K562 (cell line): ENCODE data around the gene SIDT2. TPM values are rescaled to one million over a fixed set of nuclear protein-coding genes. Genes with fewer than 3 reads are reported as not detected.

Source experiments
- BCOR ChIP-seq: fragments of 450-650 bp; IDR thresholded peaks from 2 replicates; pipeline ENCODE4 v1.6.1; 2016
- BRD4 ChIP-seq: fragments of 200-600 bp; sonication (generic); IDR thresholded peaks from 2 replicates; pipeline ENCODE4 v1.6.1; 2017; ENCODE audit warnings: inconsistent platforms
- CBFB ChIP-seq: sonication (generic); formaldehyde crosslinking; IDR thresholded peaks from 2 replicates; pipeline ENCODE4 v1.4.0; 2020; ENCODE audit warnings: mild to moderate bottlenecking, missing genetic modification reagents
- CBX1 ChIP-seq: sonication (generic); IDR thresholded peaks from 2 replicates; pipeline ENCODE4 v1.6.1; 2016; ENCODE audit warnings: antibody characterized with exemption, low read depth, mild to moderate bottlenecking
- CTBP1 ChIP-seq: fragments of 450-650 bp; IDR thresholded peaks from 2 replicates; pipeline ENCODE4 v1.6.1; 2016; ENCODE audit warnings: borderline replicate concordance
- ELF1 ChIP-seq: fragments of 200-800 bp; sonication (Bioruptor generic); IDR thresholded peaks from 2 replicates; pipeline ENCODE4 v1.6.1; 2016; ENCODE audit warnings: missing genetic modification characterization, missing compliant biosample characterization
- FOXJ2 ChIP-seq: fragments of 200-800 bp; sonication (Bioruptor generic); IDR thresholded peaks from 2 replicates; pipeline ENCODE4 v1.6.1; 2016; ENCODE audit warnings: missing genetic modification characterization, missing compliant biosample characterization
- HCFC1 ChIP-seq: IDR thresholded peaks from 2 replicates; pipeline ENCODE4 v1.6.1; 2012; ENCODE audit warnings: low read depth, low read length, improper control_type of control experiment
- L3MBTL2 ChIP-seq: fragments of 450-650 bp; IDR thresholded peaks from 2 replicates; pipeline ENCODE4 v1.6.1; 2016; ENCODE audit warnings: mild to moderate bottlenecking, moderate library complexity
- NCOA1 ChIP-seq: fragments of 450-650 bp; IDR thresholded peaks from 2 replicates; pipeline ENCODE4 v1.6.1; 2016; ENCODE audit warnings: low read depth
- NFYB ChIP-seq: IDR thresholded peaks from 2 replicates; pipeline ENCODE4 v1.6.1; 2011; ENCODE audit warnings: mild to moderate bottlenecking, moderate library complexity; ENCODE audit not compliant: insufficient read length; ENCODE audit errors: extremely low read depth
- NR1H2 ChIP-seq: sonication (generic); formaldehyde crosslinking; IDR thresholded peaks from 2 replicates; pipeline ENCODE4 v1.4.0; 2020; ENCODE audit warnings: mild to moderate bottlenecking, missing genetic modification reagents
- PHF21A ChIP-seq: fragments of 450-650 bp; IDR thresholded peaks from 2 replicates; pipeline ENCODE4 v1.6.1; 2017; ENCODE audit warnings: low read depth, borderline replicate concordance
- PHF8 ChIP-seq: fragments of 200-600 bp; sonication (generic); IDR thresholded peaks from 2 replicates; pipeline ENCODE4 v1.6.1; 2012; ENCODE audit warnings: mixed run types, mild to moderate bottlenecking, inconsistent platforms, low read length, moderate library complexity, borderline replicate concordance
- POLR2A ChIP-seq: fragments of 450-650 bp; conservative IDR thresholded peaks from 2 replicates; pipeline ENCODE4 v1.6.1; 2016
- POLR2G ChIP-seq: fragments of 200-400 bp; formaldehyde crosslinking; IDR thresholded peaks from 2 replicates; pipeline ENCODE4 v1.6.1; 2017; ENCODE audit warnings: low read depth, mild to moderate bottlenecking, antibody characterized with exemption, low read length, moderate library complexity
- SMAD1 ChIP-seq: fragments of 150-350 bp; IDR thresholded peaks from 2 replicates; pipeline ENCODE4 v1.6.1; 2014; ENCODE audit warnings: low read length, low read depth; ENCODE audit not compliant: partially characterized antibody
- SMC3 ChIP-seq: conservative IDR thresholded peaks from 2 replicates; pipeline ENCODE4 v1.6.1; 2011; ENCODE audit warnings: low read depth, low read length, improper control_type of control experiment; ENCODE audit not compliant: insufficient read depth
- TAF1 ChIP-seq: IDR thresholded peaks from 2 replicates; pipeline ENCODE4 v1.6.1; 2011; ENCODE audit warnings: mild to moderate bottlenecking, low read length, moderate library complexity; ENCODE audit not compliant: insufficient read depth, control insufficient read depth, severe bottlenecking; ENCODE audit errors: extremely low read depth
- WHSC1 ChIP-seq: IDR thresholded peaks from one replicate; pipeline ENCODE4 v1.6.1; 2012; ENCODE audit warnings: low read length, control low read depth, inconsistent platforms
- YY1 ChIP-seq, 3 experiments: IDR thresholded peaks; 2 replicates each; pipeline ENCODE4 v1.6.1; 2011; ENCODE audit warnings: low read length in 2 of 3, mild to moderate bottlenecking in 2 of 3, moderate library complexity in 2 of 3, borderline replicate concordance in 1 of 3, control low read depth in 1 of 3, low read depth in 1 of 3; ENCODE audit not compliant: insufficient read depth in 3 of 3, insufficient replicate concordance in 2 of 3, control insufficient read depth in 1 of 3, insufficient read length in 1 of 3; ENCODE audit errors: extremely low read depth in 1 of 3
- ZNF274 ChIP-seq: IDR thresholded peaks from 2 replicates; pipeline ENCODE4 v1.6.1; 2011; ENCODE audit warnings: low read depth, mild to moderate bottlenecking, low read length, moderate library complexity, borderline replicate concordance
- ZNF384 ChIP-seq: IDR thresholded peaks from 2 replicates; pipeline ENCODE4 v1.6.1; 2012; ENCODE audit warnings: low read depth, low read length, improper control_type of control experiment
- ZNF778 ChIP-seq: fragments of 450-650 bp; formaldehyde crosslinking; IDR thresholded peaks from 2 replicates; pipeline ENCODE4 v1.4.0; 2020; ENCODE audit warnings: mild to moderate bottlenecking, moderate library complexity
- ZSCAN32 ChIP-seq: fragments of 450-650 bp; formaldehyde crosslinking; IDR thresholded peaks from 2 replicates; pipeline ENCODE4 v1.4.0; 2020; ENCODE audit warnings: mild to moderate bottlenecking, moderate library complexity
- polyA plus RNA-seq, 8 experiments: library from polyadenylated mRNA; depleted of rRNA in 4 of 8; stranded (reverse) in 5 of 8; unstranded in 3 of 8; fragments of >200 nt; fragmentation: Nextera tagmentation in 2 of 8; fragmentation: Illumina TruSeq in 1 of 8; extraction: Ambion mirVana in 2 of 8; extraction: Trizol in 1 of 8; gene quantifications; 2 replicates each; pipeline versions ENCODE4 v1.2.1 to v1.2.3, GENCODE V29; 2011 to 2014; ENCODE audit warnings: inconsistent platforms in 1 of 8, missing spikeins in 1 of 8
- total RNA-seq, 7 experiments: library from RNA; depleted of rRNA in 6 of 7; stranded (reverse); fragments of >200 nt in 6 of 7; fragmentation: Illumina TruSeq in 2 of 7; extraction: Trizol in 2 of 7; gene quantifications; 2 replicates each; pipeline versions ENCODE4 v1.2.1 to v1.2.3, GENCODE V29; 2011 to 2021; ENCODE audit warnings: low replicate concordance in 1 of 7
- TF ChIP-seq, protein P1 (sequence below): IDR thresholded peaks from 2 replicates; pipeline ENCODE4 v1.6.1; 2016; ENCODE audit warnings: missing genetic modification characterization, missing compliant biosample characterization
- TF ChIP-seq, protein P2 (sequence below): fragments of 450-650 bp; IDR thresholded peaks from 2 replicates; pipeline ENCODE4 v1.7.1; 2018; ENCODE audit warnings: mild to moderate bottlenecking, low read depth; ENCODE audit not compliant: partially characterized antibody

The SIDT2 gene
- total and polyA plus RNA-seq, 9 of the 15 experiments (the other 6 are each of a cell fraction or from before 2014, with no cell fraction given): 2.4 to 20.2 (median 6.5) TPM

DNA sequence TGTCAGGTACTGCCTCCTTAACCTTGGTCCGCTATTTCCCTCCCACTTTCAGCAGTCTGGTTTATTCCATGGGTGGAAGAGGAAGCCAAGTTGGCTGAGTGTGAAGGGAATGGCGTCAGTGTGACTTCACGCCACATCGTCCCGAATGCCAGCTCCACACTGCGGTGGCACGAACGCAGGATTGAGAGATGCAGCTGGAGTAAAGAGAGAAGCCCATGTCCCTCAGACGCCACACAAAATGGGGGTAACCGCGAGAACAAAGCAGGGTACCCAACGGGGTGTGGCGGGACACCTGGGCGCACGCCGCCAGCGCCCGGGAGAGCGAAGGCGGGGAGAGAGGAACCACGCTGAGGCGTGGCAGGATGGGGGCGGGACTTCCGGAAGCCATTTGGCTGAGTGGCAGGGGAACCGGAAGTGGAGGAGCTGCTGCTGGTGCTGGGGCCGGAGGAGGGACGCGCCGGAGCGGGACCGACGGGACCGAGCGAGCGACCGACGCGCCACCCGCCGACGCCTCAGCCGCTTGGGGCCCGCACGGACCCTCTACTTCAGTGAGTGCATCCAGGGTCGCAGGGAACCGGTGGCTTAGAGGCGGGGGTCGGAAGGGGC, 34.6 kb upstream of the SIDT2 start, which contains the start of gene PAFAH1B2 (continued):
- TF ChIP-seq, protein P1, sequence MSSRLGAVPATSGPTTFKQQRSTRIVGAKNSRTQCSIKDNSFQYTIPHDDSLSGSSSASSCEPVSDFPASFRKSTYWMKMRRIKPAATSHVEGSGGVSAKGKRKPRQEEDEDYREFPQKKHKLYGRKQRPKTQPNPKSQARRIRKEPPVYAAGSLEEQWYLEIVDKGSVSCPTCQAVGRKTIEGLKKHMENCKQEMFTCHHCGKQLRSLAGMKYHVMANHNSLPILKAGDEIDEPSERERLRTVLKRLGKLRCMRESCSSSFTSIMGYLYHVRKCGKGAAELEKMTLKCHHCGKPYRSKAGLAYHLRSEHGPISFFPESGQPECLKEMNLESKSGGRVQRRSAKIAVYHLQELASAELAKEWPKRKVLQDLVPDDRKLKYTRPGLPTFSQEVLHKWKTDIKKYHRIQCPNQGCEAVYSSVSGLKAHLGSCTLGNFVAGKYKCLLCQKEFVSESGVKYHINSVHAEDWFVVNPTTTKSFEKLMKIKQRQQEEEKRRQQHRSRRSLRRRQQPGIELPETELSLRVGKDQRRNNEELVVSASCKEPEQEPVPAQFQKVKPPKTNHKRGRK: no peak
- TF ChIP-seq L3MBTL2 (peak; percentile 91), WHSC1 (no peak), NFYB (no peak), SMAD1 (peak; percentile 33), BRD4 (peak; percentile 43; the same call in 1 of the 2 replicates), BCOR (peak; percentile 51; the same call in 1 of the 2 replicates), CTBP1 (peak; percentile 85; the same call in 1 of the 2 replicates), PHF8 (peak; percentile 84; the same call in 1 of the 2 replicates), ZNF778 (no peak), POLR2G (peak; percentile 93), SMC3 (no peak), NR1H2 (CRISPR knock-in tag) (no peak), PHF21A (peak; percentile 8; the same call in 1 of the 2 replicates), CBX1 (peak; percentile 36; the same call in 1 of the 2 replicates), HCFC1 (peak; percentile 38), ZNF384 (no peak), ZSCAN32 (no peak), YY1 (IDR thresholded peaks at IDR 0.05; ENCODE audit: borderline replicate concordance in 1 of 3, control insufficient read depth in 1 of 3, extremely low read depth in 1 of 3, insufficient read depth in 3 of 3, insufficient read length in 1 of 3, insufficient replicate concordance in 2 of 3, low read depth in 1 of 3, low read length in 2 of 3) (peak in 2 of 3 experiments; percentile 52 to 80), TAF1 (peak; percentile 82), NCOA1 (peak; percentile 33; the same call in 1 of the 2 replicates), CBFB (peak; percentile 80; the same call in 1 of the 2 replicates), ZNF274 (no peak), ELF1 (tag) (peak; percentile 93), POLR2A (peak; percentile 95), FOXJ2 (tag) (no peak)
- TF ChIP-seq, protein P2, sequence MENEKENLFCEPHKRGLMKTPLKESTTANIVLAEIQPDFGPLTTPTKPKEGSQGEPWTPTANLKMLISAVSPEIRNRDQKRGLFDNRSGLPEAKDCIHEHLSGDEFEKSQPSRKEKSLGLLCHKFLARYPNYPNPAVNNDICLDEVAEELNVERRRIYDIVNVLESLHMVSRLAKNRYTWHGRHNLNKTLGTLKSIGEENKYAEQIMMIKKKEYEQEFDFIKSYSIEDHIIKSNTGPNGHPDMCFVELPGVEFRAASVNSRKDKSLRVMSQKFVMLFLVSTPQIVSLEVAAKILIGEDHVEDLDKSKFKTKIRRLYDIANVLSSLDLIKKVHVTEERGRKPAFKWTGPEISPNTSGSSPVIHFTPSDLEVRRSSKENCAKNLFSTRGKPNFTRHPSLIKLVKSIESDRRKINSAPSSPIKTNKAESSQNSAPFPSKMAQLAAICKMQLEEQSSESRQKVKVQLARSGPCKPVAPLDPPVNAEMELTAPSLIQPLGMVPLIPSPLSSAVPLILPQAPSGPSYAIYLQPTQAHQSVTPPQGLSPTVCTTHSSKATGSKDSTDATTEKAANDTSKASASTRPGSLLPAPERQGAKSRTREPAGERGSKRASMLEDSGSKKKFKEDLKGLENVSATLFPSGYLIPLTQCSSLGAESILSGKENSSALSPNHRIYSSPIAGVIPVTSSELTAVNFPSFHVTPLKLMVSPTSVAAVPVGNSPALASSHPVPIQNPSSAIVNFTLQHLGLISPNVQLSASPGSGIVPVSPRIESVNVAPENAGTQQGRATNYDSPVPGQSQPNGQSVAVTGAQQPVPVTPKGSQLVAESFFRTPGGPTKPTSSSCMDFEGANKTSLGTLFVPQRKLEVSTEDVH: peak; percentile 75
